ENCODE data around the gene EPHA1.
A peak's percentile ranks its signal among the peaks of the same experiment; 100 is the strongest.

EPHA1 gene

GRCh38 chr7:143352531-143353002 lies 56.1 kb downstream of the EPHA1 start:
- DNase-seq (ENCODE audit: low read depth in 4 of 4, low spot score in 1 of 4): no peak

- no peak for DNase-seq (ENCODE audit: low read depth in 4 of 4, low spot score in 1 of 4)
These were observed 57.1 kb downstream of the EPHA1 start for GRCh38 chr7:143351574-143351973.

- DNase-seq (ENCODE audit: low read depth in 4 of 4, low spot score in 1 of 4): no peak
These were observed 57.6 kb downstream of the EPHA1 start for GRCh38 chr7:143351060-143351459.

- no peak for DNase-seq (ENCODE audit: low read depth in 4 of 4, low spot score in 1 of 4)
These were observed 60.7 kb downstream of the EPHA1 start for GRCh38 chr7:143347950-143348349.

GRCh38 chr7:143346018-143346417 lies 62.6 kb downstream of the EPHA1 start:
- DNase-seq (ENCODE audit: low read depth in 4 of 4, low spot score in 1 of 4): no peak

GRCh38 chr7:143345428-143345900 lies 63.2 kb downstream of the EPHA1 start:
- peak; percentile 35 to 52 (median 42) for DNase-seq (ENCODE audit: low read depth in 4 of 4, low spot score in 1 of 4)

- DNase-seq (ENCODE audit: low read depth in 4 of 4, low spot score in 1 of 4): no peak
These were observed 65.1 kb downstream of the EPHA1 start for GRCh38 chr7:143343596-143343995.

- DNase-seq (ENCODE audit: low read depth in 4 of 4, low spot score in 1 of 4): no peak
These were observed 66.8 kb downstream of the EPHA1 start for GRCh38 chr7:143341842-143342241.
